ENCODE measurements around the gene SPIRE1.
"Not testable (repeated sequence)": the region's sequence is repeated elsewhere in the genome, so short reads cannot be mapped to it uniquely, and the experiment has no call there.

The SPIRE1 gene

GRCh38 chr18:12645751-12646203 is 12.1 kb downstream of the SPIRE1 start:
- DNase-seq (ENCODE audit: low read depth), result no peak

DNA sequence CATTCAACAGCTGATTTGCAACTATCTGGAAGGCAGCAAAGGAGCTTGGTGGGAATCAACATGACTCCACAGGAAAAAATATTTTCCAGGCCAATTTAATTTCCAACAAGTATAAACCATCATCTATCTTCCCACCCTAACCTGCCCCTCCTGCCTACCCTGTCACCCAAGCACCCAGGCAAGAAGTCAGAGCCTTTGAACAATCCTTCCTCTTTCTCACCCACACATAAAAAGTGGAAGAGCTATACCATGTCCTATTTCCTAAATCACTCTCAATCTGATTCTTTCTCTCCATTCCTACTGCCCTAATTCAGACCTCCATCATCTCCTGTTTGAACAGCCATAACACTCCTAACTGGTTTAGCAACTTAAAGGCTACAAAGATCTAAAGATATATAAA is 12.7 kb downstream of the SPIRE1 start:
- no peak for DNase-seq (ENCODE audit: low read depth)

- not testable (repeated sequence) for DNase-seq (ENCODE audit: low read depth)
These were observed 14.2 kb downstream of the SPIRE1 start for GRCh38 chr18:12643756-12644155.

DNA sequence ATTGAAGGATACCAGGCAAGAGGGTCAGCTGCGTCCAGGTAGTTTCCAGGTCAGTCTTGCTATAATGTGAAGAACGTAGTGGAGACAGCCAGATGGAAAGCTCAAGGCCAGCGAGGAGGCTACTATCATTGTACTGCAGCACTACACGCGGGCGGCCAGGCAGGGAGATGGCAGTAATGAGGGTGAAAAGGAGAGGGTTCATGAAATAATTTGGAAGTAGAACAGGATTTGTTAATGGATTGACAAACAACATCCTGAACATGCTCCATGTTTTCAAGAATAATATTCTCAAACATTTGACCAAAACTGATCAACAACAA is 17.1 kb downstream of the SPIRE1 start:
- no peak for DNase-seq (ENCODE audit: low read depth)

DNA sequence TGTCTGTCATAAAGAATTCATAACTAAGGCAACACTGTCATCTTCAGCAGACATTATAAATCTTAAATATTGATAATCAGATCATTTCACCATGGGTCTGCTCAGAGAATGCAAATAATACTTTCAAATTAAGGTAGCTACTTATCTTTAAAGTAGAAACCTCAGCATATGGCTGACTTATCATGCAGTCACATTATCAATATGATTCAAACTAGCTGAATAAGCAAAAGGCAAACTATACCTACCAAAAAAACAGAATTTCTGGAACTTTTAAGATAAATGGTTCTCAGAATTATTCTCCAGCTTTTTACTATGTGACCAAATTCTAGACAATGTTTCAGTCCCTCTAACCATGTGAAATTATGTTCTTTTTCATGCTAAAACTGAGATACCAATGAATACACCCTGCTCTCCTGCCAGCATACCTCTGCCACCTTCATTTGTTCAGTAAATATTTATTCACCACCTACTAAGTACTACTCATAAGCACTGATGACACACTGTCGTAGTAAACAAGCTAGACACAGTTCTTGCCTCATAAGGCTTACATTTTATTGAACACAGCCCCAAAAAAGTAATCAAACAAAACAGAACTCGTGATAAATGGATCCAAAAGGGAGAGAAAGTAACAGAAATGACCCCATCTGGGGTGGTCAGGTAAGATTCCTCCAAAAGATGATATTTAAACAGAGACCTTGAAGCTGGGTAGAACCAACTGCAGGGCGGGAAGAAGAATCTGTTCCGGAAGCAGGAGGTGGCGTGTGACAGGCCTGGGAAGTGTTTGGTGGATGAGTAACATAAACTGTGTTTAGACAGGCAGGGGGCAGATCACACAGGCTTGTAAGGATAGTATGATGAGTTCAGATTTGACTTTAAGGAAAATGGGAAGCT is 17.7 kb downstream of the SPIRE1 start:
- DNase-seq (ENCODE audit: low read depth), result no peak

DNA sequence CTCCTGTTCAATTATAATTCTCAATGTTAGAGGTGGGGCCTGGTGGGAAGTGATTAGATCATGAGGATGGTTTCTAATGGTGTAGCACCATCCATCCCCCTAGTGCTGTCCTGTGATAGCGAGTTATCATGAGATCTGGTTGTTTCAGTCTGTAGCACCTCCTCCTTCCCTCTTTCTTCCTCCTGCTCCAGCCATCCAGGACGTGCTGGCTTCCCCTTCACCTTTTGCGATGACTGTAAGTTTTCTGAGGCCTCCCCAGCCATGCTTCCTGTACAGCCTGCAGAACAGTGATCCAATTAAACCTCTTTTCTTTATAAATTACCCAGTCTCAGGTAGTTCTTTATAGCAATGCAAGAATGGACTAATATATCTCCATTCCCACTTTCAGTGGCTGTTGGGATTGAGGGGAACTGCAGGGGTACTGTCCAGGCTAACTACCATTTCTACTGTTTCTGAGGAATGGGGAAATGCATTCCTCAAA is 19.2 kb downstream of the SPIRE1 start:
- DNase-seq (ENCODE audit: low read depth), result no peak

DNA sequence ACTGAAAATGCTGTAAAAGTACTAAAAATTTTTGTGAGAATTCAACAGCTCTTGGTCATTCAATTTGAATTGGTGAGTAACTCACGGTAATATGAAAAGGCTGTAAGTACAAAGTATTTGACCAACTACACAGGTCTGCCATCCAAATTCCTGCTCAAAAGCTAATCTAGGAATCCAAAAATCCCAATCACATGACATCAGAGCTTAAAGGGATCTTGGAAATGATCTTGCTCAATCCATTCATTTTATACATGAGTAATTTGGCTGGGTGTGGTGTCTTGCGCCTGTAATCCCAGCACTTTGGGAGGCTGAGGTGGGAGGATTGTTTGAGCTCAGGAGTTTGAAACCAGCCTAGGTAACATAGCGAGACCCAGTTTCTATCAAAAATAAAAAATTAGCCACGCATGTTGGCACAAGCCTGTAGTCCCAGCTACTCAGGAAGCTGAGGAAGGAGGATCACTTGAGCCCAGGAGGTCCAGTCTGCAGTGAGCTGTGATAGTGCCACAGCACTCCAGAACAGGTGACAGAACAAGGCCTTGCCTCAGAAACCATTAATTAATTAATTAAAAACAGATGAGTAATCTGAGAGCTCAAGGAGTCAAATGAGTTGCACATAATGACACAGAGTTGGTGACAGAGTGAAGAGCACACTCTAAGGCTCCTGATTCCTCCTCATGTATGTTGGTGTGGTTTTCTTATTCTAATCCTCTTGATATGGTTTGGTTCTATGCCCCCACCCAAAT is 19.8 kb downstream of the SPIRE1 start:
- DNase-seq (ENCODE audit: low read depth), result no peak

- DNase-seq (ENCODE audit: low read depth), result no peak
These were observed 20.5 kb downstream of the SPIRE1 start for GRCh38 chr18:12637393-12637792.

GRCh38 chr18:12631831-12632477 is 26.0 kb downstream of the SPIRE1 start:
- DNase-seq (ENCODE audit: low read depth), result no peak

DNA sequence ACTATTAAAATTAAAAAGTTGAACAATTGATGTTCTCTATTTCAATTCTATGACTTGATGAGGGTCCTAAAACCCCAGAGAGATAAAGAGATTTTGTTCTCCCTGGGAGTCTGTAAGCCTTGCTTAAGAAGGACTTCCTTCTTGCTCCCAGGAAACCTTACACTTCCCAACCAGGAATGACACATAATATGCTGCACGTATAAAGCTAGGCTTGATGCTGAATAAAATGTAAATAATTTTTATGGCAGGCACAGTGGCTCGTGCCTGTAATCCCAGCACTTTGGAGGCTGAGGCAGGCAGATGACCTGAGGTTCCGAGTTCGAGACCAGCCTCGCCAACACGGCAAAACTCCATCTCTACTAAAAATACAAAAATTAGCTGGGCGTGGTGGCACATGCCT is 27.8 kb downstream of the SPIRE1 start:
- no peak for DNase-seq (ENCODE audit: low read depth)

DNA sequence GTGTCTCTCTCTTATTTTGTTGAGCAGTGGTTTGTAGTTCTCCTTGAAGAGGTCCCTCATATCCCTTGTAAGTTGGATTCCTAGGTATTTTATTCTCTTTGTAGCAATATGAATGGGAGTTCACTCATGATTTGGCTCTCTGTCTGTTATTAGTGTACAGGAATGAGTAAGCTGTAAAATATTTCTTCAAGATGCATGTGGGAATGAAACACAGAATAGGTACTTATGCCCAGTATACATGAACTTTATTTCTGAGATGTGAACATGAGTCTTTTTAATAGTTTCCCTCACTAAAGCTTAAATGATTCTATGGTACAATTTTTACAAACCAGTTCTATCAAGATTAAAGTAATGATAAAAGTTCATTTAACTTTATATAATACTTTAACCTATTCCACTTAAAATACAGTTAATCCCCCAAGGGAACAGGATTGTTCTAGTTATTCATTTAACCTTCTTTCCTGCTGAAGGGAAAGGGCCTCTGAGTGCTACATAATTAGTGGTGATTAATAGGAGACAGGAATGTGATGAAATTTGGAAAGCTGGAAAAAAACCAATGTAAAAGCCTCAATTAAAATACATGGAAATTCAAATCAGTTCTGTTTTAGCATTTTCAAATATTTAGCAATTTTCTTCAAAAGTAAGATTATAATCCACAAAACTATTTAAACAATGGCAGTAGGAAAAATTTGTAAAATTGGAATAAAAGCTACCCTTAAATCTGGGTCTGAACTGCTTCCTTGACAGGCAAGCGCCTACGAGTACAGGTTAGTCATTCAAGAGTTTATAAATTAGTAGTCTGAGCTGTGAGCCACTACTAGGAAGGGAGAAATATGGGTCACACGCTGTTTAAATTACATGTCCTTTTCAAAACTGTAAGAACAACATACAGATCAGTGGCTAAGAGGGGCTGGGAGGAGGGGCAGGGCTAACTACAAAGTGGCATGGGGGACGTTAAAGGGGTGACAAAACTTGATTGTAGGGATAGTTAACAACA is 28.9 kb downstream of the SPIRE1 start:
- DNase-seq (ENCODE audit: low read depth), result no peak

- DNase-seq (ENCODE audit: low read depth), result not testable (repeated sequence)
These were observed 30.7 kb downstream of the SPIRE1 start for GRCh38 chr18:12627199-12627598.

GRCh38 chr18:12625241-12625640 is 32.7 kb downstream of the SPIRE1 start:
- DNase-seq (ENCODE audit: low read depth), result no peak

DNA sequence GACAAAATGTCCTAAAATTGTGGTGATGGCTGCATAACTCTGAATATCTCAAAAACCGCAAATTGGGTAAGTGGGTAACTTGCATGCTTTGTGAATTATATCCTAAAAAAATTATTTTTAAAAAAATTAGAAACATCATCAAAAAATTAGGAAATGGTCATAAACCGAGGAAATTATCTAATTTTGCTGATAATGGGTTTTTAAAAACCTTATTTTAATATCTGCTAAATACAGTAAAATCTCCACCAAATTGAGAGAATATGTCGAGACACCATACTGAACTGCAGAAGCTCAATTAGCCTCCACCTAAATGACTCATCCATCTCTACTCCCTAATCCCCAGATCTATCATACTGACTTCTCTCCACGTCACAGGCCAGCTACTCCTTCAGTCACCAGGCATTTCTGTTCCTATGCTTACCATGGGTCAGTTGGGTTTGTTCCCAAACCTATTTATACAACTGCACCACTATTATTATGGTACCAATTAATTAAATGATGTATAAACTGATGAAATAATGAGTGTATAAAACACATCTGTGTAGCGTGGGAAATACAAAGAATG is 36.1 kb downstream of the SPIRE1 start:
- no peak for DNase-seq (ENCODE audit: low read depth)

DNA sequence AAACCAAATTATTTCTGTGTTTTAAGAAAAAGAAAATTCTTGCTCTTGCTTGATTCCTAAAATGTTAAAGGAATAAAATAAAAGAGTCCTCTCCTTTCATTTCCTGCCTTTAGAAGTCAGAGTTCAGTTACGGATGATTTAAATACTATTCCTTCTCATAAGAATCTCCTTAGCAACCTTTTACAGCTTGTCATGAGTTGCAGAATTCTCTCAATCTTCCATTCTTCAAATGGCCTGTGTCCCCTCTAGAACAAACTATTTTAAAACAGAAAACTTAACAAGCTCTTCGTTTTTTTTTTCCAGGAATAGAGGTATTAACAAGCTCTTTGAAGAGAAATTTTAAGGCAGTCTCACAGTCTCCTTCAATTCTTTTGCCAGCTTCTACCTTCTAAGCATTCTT is 42.2 kb downstream of the SPIRE1 start:
- DNase-seq (ENCODE audit: low read depth), result no peak

- DNase-seq (ENCODE audit: low read depth), result no peak
These were observed 49.6 kb downstream of the SPIRE1 start for GRCh38 chr18:12608301-12608700.

DNA sequence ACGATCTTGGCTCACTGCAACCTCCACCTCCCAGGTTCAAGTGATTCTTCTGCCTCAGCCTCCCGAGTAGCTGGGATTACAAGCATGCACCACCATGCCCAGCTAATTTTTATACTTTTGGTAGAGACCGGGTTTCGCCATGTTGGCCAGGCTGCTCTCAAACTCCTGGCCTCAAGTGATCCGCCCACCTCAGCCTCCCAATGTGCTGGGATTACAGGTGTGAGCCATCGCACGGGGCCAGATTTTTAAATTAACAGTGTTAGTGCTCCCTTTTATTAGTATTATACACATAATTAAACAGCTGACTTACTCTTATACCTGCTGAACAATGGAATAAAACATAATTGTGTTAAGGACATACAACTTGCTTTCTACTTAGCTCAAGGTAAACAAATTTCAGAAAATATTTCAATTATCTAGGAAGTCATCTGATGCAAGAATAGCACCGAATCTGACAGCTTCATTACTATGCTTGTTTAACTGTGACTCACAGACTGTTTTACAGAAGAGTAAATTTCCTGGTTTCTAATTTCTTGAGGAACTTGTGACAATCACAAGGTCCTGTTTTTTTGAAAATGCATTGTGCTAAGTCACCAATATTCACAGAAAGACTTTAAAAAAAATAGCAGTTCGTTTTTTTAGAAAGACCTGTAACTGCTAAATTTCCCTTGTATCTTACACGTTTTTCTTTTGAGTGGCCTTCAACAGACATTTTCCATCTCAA is 51.2 kb downstream of the SPIRE1 start:
- no peak for DNase-seq (ENCODE audit: low read depth)

- no peak for DNase-seq (ENCODE audit: low read depth)
These were observed 53.4 kb downstream of the SPIRE1 start for GRCh38 chr18:12604445-12605007.

- no peak for DNase-seq (ENCODE audit: low read depth)
These were observed 57.9 kb downstream of the SPIRE1 start for GRCh38 chr18:12599966-12600365.

- DNase-seq (ENCODE audit: low read depth), result no peak
These were observed 58.4 kb downstream of the SPIRE1 start for GRCh38 chr18:12599543-12599942.
